ENCODE measurements around the gene DCD.
"Not testable (repeated sequence)": the region's sequence is repeated elsewhere in the genome, so short reads cannot be mapped to it uniquely, and the experiment has no call there.

Gene DCD

DNA sequence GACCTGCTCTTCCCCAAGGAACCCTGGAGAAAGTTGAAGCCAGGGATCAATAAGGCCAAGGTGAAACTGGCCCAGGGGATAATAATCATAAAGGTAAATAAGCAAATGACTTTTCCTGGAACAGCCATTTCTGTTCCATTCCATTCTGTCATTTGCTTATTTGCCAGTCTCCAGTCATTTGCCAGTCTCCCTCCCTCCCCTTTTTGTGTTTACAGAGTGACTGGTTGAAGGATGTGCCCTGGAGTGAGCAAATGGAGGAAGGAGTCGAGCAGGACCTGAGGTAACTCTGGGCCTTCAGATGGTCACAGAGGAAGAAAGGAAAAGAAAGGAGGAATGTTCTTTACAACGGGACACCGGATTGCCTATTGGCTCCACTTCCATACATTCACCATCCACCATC lies 17.8 kb upstream of the DCD start:
- Histone ChIP-seq H3K79me2 (ENCODE audit: control insufficient read depth, insufficient read depth, low read length, poor library complexity) (no peaks in the 10 kb centered on the region), H3K79me1 (ENCODE audit: low read length) (no peaks in the 10 kb centered on the region), H4K8ac (ENCODE audit: low read depth, low read length) (no peak overlapping the region), H3K27ac (ENCODE audit: low read depth, low read length) (no peak overlapping the region), H2BK5ac (ENCODE audit: low read depth, low read length, poor library complexity) (no peak overlapping the region), H2AK5ac (ENCODE audit: low read length) (no peak overlapping the region), H3K4me1 (ENCODE audit: control insufficient read depth in 1 of 2, insufficient read depth in 2 of 2, low read length in 2 of 2) (no peaks in the 10 kb centered on the region), H3K9ac (ENCODE audit: low read length) (no peak overlapping the region), H2BK120ac (ENCODE audit: insufficient read depth, low read length, poor library complexity) (no peak overlapping the region), H3K18ac (ENCODE audit: low read length) (no peak overlapping the region), H2BK12ac (ENCODE audit: low read length) (no peak overlapping the region), H2AFZ (ENCODE audit: insufficient read depth, low read length, poor library complexity) (no peak overlapping the region), H4K91ac (ENCODE audit: low read depth, low read length) (no peak overlapping the region), H3K27me3 (ENCODE audit: insufficient read depth, low read length) (no peaks in the 10 kb centered on the region), H3K36me3 (ENCODE audit: control insufficient read depth in 1 of 2, insufficient read depth in 2 of 2, low read length in 2 of 2) (no peaks in the 10 kb centered on the region), H4K12ac (ENCODE audit: low read depth, low read length) (no peak overlapping the region), H3K23ac (ENCODE audit: low read length) (no peak overlapping the region), H3K4ac (ENCODE audit: low read depth, low read length) (no peak overlapping the region), H3K4me3 (ENCODE audit: low read depth, low read length) (no peak overlapping the region), H3K4me2 (ENCODE audit: low read length) (no peak overlapping the region), H3K9me3 (ENCODE audit: insufficient read depth, low read depth, low read length) (no peaks in the 10 kb centered on the region), H3K14ac (ENCODE audit: low read length) (no peak overlapping the region)
- no peak for DNase-seq
- no CpG with 5 or more reads among the region's 3 CpGs for WGBS (ENCODE audit: extremely low coverage, insufficient coverage, insufficient read length)

DNA sequence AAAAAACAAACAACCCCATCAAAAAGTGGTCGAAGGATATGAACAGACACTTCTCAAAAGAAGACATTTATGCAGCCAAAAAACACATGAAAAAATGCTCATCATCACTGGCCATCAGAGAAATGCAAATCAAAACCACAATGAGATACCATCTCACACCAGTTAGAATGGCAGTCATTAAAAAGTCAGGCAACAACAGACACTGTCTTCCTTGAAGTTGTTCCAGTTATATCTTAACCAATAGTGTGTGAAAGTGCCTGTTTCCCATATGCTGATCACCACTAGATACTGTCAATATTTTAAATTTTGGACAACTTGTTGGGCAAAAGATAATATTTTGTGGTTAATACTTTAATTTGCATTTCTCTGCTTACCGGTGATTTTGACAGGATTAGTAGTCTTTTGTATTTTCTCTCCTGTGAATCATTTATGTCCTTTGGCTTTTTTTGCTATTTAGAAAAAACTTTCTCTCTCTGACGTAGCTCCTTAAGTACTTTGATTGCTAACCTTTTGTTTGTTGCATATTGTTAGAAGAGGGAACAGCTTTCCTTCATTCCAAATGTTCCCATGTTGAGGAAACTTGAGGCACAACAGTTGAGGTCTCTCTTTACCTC lies 17.0 kb upstream of the DCD start:
- H3K36me3 ChIP-seq (ENCODE audit: control insufficient read depth in 1 of 2, insufficient read depth in 2 of 2, low read length in 2 of 2); H3K14ac ChIP-seq (ENCODE audit: low read length); H3K9ac ChIP-seq (ENCODE audit: low read length): not testable (repeated sequence)

DNA sequence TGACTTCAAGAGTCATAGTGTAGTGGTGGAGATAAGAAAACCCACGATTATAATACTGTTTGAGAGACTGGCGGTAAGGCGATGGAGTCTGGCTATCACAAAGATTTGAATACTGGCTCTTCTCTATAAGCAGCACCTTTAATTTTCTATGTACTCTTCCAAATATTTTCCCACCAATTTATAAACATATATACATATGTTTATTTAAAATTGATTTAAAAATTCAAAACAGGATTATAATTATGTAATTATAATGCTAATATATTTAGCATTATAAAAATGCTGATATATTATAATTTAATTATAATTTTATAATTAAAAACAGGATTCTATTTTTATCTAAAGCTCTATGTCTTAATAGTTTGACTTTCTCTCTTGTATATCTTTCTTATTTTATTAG lies 15.4 kb upstream of the DCD start:
- no peak overlapping the region for H3K4ac ChIP-seq (ENCODE audit: low read depth, low read length)
- H3K14ac ChIP-seq (ENCODE audit: low read length), result no peak overlapping the region
- H3K4me1 ChIP-seq (ENCODE audit: control insufficient read depth in 1 of 2, insufficient read depth in 2 of 2, low read length in 2 of 2), result no peaks in the 10 kb centered on the region
- H3K4me2 ChIP-seq (ENCODE audit: low read length), result no peak overlapping the region
- no peak overlapping the region for H2AK5ac ChIP-seq (ENCODE audit: low read length)
- H3K36me3 ChIP-seq (ENCODE audit: control insufficient read depth in 1 of 2, insufficient read depth in 2 of 2, low read length in 2 of 2), result no peaks in the 10 kb centered on the region
- H4K12ac ChIP-seq (ENCODE audit: low read depth, low read length), result no peak overlapping the region
- DNase-seq, result no peak
- no peak overlapping the region for H3K27ac ChIP-seq (ENCODE audit: low read depth, low read length)
- H3K4me3 ChIP-seq (ENCODE audit: low read depth, low read length), result no peak overlapping the region
- no peaks in the 10 kb centered on the region for H3K79me1 ChIP-seq (ENCODE audit: low read length)
- H2BK5ac ChIP-seq (ENCODE audit: low read depth, low read length, poor library complexity), result no peak overlapping the region
- H4K8ac ChIP-seq (ENCODE audit: low read depth, low read length), result no peak overlapping the region
- H4K91ac ChIP-seq (ENCODE audit: low read depth, low read length), result no peak overlapping the region
- no peak overlapping the region for H3K9ac ChIP-seq (ENCODE audit: low read length)
- H3K9me3 ChIP-seq (ENCODE audit: insufficient read depth, low read depth, low read length), result no peaks in the 10 kb centered on the region
- H3K23ac ChIP-seq (ENCODE audit: low read length), result no peak overlapping the region
- H2BK12ac ChIP-seq (ENCODE audit: low read length), result no peak overlapping the region
- H2BK120ac ChIP-seq (ENCODE audit: insufficient read depth, low read length, poor library complexity), result no peak overlapping the region
- H3K18ac ChIP-seq (ENCODE audit: low read length), result no peak overlapping the region
- no peaks in the 10 kb centered on the region for H3K27me3 ChIP-seq (ENCODE audit: insufficient read depth, low read length)
- H3K79me2 ChIP-seq (ENCODE audit: control insufficient read depth, insufficient read depth, low read length, poor library complexity), result no peaks in the 10 kb centered on the region
- WGBS (ENCODE audit: extremely low coverage, insufficient coverage, insufficient read length), result no CpG with 5 or more reads among the region's 3 CpGs
- H2AFZ ChIP-seq (ENCODE audit: insufficient read depth, low read length, poor library complexity), result no peak overlapping the region

More for the DNA sequence above, 17.0 kb upstream of the DCD start:
- H3K23ac ChIP-seq (ENCODE audit: low read length); H3K27me3 ChIP-seq (ENCODE audit: insufficient read depth, low read length); H3K18ac ChIP-seq (ENCODE audit: low read length); DNase-seq; H4K12ac ChIP-seq (ENCODE audit: low read depth, low read length); H2AK5ac ChIP-seq (ENCODE audit: low read length); H4K8ac ChIP-seq (ENCODE audit: low read depth, low read length); H3K4me2 ChIP-seq (ENCODE audit: low read length); H3K4me1 ChIP-seq (ENCODE audit: control insufficient read depth in 1 of 2, insufficient read depth in 2 of 2, low read length in 2 of 2); H3K79me2 ChIP-seq (ENCODE audit: control insufficient read depth, insufficient read depth, low read length, poor library complexity); H2BK120ac ChIP-seq (ENCODE audit: insufficient read depth, low read length, poor library complexity); H2BK12ac ChIP-seq (ENCODE audit: low read length); H3K9me3 ChIP-seq (ENCODE audit: insufficient read depth, low read depth, low read length); H3K4me3 ChIP-seq (ENCODE audit: low read depth, low read length); H4K91ac ChIP-seq (ENCODE audit: low read depth, low read length); H2BK5ac ChIP-seq (ENCODE audit: low read depth, low read length, poor library complexity); H3K27ac ChIP-seq (ENCODE audit: low read depth, low read length); H2AFZ ChIP-seq (ENCODE audit: insufficient read depth, low read length, poor library complexity); H3K79me1 ChIP-seq (ENCODE audit: low read length); H3K4ac ChIP-seq (ENCODE audit: low read depth, low read length): not testable (repeated sequence)
- WGBS (ENCODE audit: extremely low coverage, insufficient coverage, insufficient read length), result no CpG with 5 or more reads among the region's 3 CpGs

DNA sequence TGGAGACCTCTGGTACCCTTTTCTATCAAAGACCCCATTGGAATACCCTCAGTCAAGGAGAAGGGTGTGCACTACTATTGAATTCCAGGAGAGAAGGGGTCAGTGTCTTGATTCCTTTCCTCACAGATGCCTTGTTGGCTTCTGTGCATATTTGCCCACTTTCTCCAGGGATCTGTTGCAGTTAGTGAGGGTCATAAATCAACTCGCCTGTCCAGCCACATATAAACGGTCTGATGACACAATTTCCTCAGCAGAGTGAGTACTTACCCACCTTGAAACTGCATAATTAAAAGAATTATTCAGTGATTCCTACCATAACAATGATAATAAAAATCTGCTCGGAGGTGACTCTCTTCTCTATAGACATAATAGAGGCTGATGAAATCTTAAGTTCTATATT lies 13.9 kb upstream of the DCD start:
- no peak overlapping the region for H3K4me2 ChIP-seq (ENCODE audit: low read length)

More for the DNA sequence above, 13.9 kb upstream of the DCD start:
- Histone ChIP-seq H2BK5ac (ENCODE audit: low read depth, low read length, poor library complexity) (no peak overlapping the region), H4K12ac (ENCODE audit: low read depth, low read length) (no peak overlapping the region), H3K27me3 (ENCODE audit: insufficient read depth, low read length) (no peaks in the 10 kb centered on the region), H3K4ac (ENCODE audit: low read depth, low read length) (no peak overlapping the region), H3K4me3 (ENCODE audit: low read depth, low read length) (no peak overlapping the region), H4K8ac (ENCODE audit: low read depth, low read length) (no peak overlapping the region), H3K36me3 (ENCODE audit: control insufficient read depth in 1 of 2, insufficient read depth in 2 of 2, low read length in 2 of 2) (no peaks in the 10 kb centered on the region), H4K91ac (ENCODE audit: low read depth, low read length) (no peak overlapping the region), H3K9me3 (ENCODE audit: insufficient read depth, low read depth, low read length) (no peaks in the 10 kb centered on the region), H3K4me1 (ENCODE audit: control insufficient read depth in 1 of 2, insufficient read depth in 2 of 2, low read length in 2 of 2) (no peaks in the 10 kb centered on the region), H2AFZ (ENCODE audit: insufficient read depth, low read length, poor library complexity) (no peak overlapping the region), H2AK5ac (ENCODE audit: low read length) (no peak overlapping the region), H3K23ac (ENCODE audit: low read length) (no peak overlapping the region), H3K27ac (ENCODE audit: low read depth, low read length) (no peak overlapping the region), H3K79me1 (ENCODE audit: low read length) (no peaks in the 10 kb centered on the region), H3K14ac (ENCODE audit: low read length) (no peak overlapping the region), H3K18ac (ENCODE audit: low read length) (no peak overlapping the region), H2BK12ac (ENCODE audit: low read length) (no peak overlapping the region), H3K9ac (ENCODE audit: low read length) (no peak overlapping the region), H3K79me2 (ENCODE audit: control insufficient read depth, insufficient read depth, low read length, poor library complexity) (no peaks in the 10 kb centered on the region), H2BK120ac (ENCODE audit: insufficient read depth, low read length, poor library complexity) (no peak overlapping the region)
- WGBS (ENCODE audit: extremely low coverage, insufficient coverage, insufficient read length), result no CpG with 5 or more reads among the region's 3 CpGs
- no peak for DNase-seq

Data from trophoblast cell (in vitro differentiated cells and primary cell).